Measurements from ENCODE around the gene SLC9A1. TPM values are rescaled to one million over a fixed set of nuclear protein-coding genes. Genes with fewer than 3 reads are reported as not detected.
A peak's percentile ranks its signal among the peaks of the same experiment; 100 is the strongest.
"Not testable (repeated sequence)": the region's sequence is repeated elsewhere in the genome, so short reads cannot be mapped to it uniquely, and the experiment has no call there.

SLC9A1 gene
- polyA plus RNA-seq, 4 donors = 25.2 to 28.9 (median 26.5) TPM

GRCh38 chr1:27135541-27136235, 19.2 kb downstream of the SLC9A1 start:
- no peak for DNase-seq (ENCODE audit: low read depth in 4 of 4, low spot score in 3 of 4)

- no peak for DNase-seq (ENCODE audit: low read depth in 4 of 4, low spot score in 3 of 4)
These were observed 20.9 kb downstream of the SLC9A1 start for GRCh38 chr1:27133991-27134390.

- no peak for DNase-seq (ENCODE audit: low read depth in 4 of 4, low spot score in 3 of 4)
These were observed 21.8 kb downstream of the SLC9A1 start for GRCh38 chr1:27133158-27133557.

DNA sequence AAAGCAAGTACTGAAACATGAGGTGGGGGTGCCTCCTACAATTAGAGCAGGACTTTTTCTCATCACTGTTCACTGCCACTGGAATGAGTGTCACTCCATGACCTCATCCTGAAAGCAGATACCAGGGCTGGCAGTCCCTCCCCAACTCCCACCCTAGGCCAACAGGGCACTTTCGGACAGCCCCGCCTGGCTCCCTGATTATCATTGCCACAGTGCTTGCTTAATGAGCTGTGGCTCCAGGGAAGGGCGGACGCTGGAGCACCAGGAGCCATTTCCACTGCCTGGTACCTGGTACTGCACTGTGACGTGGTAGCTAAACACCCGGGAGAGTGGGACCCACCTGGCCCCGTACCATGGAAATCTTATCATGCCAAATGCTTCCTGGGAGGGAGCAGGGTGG, 22.3 kb downstream of the SLC9A1 start:
- DNase-seq (ENCODE audit: low read depth in 4 of 4, low spot score in 3 of 4) = no peak

DNA sequence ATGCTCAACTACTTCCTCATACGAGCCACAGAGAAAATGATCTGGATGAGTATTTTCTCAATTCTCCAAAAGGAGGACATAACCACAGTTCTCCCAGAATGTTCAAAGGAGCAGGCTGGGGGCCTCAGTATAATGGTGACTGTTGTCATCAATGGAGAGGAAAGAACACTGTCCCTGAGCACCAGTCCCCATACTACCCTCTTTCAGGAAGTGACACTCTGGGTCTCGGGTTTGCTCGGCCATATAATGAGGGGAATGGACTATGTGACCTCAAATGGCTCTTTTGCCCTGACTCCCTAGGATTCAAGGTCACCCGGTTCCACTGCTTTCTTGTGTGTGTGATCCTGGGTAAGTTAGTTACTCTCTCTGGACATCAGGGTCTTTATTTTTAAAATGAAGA, 22.8 kb downstream of the SLC9A1 start:
- no peak for DNase-seq (ENCODE audit: low read depth in 4 of 4, low spot score in 3 of 4)

- DNase-seq (ENCODE audit: low read depth in 4 of 4, low spot score in 3 of 4) = no peak
These were observed 24.1 kb downstream of the SLC9A1 start for GRCh38 chr1:27130798-27131197.

- no peak for DNase-seq (ENCODE audit: low read depth in 4 of 4, low spot score in 3 of 4)
These were observed 25.7 kb downstream of the SLC9A1 start for GRCh38 chr1:27129225-27129624.

DNA sequence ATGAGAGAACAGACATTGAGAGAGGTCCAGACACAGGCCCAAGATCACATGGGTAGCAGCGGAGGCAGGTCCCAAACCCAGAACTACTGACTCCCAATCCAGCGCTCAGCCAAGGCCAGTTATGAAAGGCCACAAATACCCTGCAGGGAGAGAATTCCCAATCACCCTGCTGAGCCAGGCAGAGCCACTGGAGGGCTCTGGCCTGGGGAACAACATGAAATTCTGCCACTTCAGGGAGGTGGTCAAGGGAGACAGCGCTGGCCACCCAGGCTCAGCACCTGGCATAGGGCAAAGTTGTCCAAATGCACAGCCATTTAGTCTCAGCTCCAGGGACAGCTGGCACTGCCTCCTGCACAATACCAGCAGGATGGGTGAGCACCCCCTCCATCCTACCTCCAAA, 27.5 kb downstream of the SLC9A1 start:
- no peak for DNase-seq (ENCODE audit: low read depth in 4 of 4, low spot score in 3 of 4)

DNA sequence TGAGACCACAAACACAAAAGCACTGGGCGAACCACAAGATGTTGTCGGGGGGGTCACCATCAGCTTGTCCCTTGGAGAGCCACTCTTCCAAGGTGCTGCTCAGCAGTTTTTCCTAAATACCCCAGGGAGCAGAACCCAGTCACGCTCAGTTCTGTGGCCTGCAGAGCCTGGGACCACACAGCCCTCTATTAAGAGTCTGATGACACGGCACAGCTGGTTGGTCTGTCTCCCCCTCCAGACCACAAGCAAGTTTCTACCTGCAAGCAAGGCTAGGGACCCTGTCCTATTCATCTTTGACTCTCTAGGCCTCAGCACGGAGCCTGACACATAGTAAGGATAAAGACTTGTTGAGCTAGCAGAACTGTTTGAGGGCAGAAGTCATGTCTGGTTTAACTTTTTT, 28.5 kb downstream of the SLC9A1 start:
- DNase-seq (ENCODE audit: low read depth in 4 of 4, low spot score in 3 of 4) = no peak

DNA sequence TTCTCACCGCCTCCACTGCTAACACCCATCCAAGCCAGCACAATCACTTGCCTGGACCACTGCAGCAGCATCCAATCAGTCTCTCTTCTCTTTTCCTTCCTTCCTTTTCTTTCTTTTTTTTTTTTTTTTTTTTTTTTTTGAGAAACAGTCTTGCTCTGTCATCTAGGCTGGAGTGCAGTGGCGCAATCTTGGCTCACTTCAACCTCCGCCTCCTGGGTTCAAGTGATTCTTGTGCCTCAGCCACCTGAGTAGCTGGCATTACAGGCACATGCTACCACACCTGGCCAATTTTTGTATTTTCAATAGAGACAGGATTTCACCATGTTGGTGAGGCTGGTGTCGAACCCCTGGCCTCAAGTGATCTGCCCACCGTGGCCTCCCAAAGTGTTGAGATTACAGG, 29.8 kb downstream of the SLC9A1 start:
- not testable (repeated sequence) for DNase-seq (ENCODE audit: low read depth in 4 of 4, low spot score in 3 of 4)

DNA sequence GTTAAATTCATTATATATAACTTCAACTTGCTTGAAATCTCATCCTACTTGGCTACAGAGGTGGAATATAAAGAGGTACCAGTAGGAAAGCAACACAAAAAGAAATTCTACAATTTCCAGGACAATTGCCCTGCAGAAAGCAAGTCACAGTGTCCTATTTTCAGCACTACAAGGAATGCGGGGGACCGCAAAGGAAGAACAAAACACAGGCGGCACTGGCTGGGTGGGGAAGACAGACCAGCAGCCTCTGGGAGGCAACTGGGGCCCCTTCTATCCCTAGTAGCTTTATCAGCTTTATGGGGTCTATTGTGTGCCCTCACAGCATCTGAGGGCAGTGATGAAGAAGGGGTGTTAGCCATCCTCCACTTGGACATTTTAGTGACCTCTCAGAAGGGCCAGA, 30.5 kb downstream of the SLC9A1 start:
- no peak for DNase-seq (ENCODE audit: low read depth in 4 of 4, low spot score in 3 of 4)

GRCh38 chr1:27122652-27123051, 32.3 kb downstream of the SLC9A1 start:
- no peak for DNase-seq (ENCODE audit: low read depth in 4 of 4, low spot score in 3 of 4)

- no peak for DNase-seq (ENCODE audit: low read depth in 4 of 4, low spot score in 3 of 4)
These were observed 34.1 kb downstream of the SLC9A1 start for GRCh38 chr1:27120854-27121253.

- DNase-seq (ENCODE audit: low read depth in 4 of 4, low spot score in 3 of 4) = no peak
These were observed 36.6 kb downstream of the SLC9A1 start for GRCh38 chr1:27118440-27118689.

- no peak for DNase-seq (ENCODE audit: low read depth in 4 of 4, low spot score in 3 of 4)
These were observed 37.0 kb downstream of the SLC9A1 start for GRCh38 chr1:27117733-27118439.

DNA sequence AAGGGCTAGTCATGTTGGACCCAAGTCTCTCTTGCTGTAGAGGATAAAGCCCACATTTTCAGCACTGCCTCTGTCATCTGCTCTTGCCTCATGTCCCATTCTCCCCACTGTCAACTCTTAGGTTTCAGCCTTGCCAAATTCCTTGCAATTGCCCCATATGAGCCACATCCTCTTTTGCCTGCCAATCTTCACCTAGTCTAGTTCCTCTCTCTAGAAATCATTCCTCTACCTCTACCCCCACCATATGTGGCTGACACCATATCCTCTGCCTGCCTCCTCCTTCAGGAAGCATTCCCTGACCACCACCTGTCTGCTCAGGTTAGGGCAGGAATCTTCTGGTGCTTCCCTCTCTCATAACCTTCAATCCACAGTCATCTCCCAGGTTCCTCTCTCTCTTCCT, 38.2 kb downstream of the SLC9A1 start:
- no peak for DNase-seq (ENCODE audit: low read depth in 4 of 4, low spot score in 3 of 4)

- DNase-seq (ENCODE audit: low read depth in 4 of 4, low spot score in 3 of 4) = no peak
These were observed 38.7 kb downstream of the SLC9A1 start for GRCh38 chr1:27116232-27116631.

DNA sequence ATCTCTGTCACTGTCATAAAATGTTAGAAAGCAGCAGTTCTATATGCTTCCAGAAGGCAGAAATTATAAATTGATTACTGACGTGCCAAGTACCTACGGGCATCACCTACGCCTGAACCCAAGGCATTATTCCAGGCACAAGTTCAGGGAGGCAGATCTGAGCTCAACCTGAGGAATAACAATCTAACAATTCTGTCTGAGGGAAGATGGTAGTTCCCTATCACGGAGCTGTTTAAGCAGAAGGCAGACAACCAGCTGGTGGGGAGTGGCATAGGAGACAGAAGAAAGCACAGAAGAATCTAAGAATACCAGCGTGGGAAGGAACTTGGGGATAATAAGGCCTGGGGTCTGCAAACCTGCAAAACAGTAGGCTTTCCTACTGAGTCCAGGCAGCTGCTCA, 40.4 kb downstream of the SLC9A1 start:
- DNase-seq (ENCODE audit: low read depth in 4 of 4, low spot score in 3 of 4) = no peak

GRCh38 chr1:27113861-27114260, 41.1 kb downstream of the SLC9A1 start:
- DNase-seq (ENCODE audit: low read depth in 4 of 4, low spot score in 3 of 4) = no peak

DNA sequence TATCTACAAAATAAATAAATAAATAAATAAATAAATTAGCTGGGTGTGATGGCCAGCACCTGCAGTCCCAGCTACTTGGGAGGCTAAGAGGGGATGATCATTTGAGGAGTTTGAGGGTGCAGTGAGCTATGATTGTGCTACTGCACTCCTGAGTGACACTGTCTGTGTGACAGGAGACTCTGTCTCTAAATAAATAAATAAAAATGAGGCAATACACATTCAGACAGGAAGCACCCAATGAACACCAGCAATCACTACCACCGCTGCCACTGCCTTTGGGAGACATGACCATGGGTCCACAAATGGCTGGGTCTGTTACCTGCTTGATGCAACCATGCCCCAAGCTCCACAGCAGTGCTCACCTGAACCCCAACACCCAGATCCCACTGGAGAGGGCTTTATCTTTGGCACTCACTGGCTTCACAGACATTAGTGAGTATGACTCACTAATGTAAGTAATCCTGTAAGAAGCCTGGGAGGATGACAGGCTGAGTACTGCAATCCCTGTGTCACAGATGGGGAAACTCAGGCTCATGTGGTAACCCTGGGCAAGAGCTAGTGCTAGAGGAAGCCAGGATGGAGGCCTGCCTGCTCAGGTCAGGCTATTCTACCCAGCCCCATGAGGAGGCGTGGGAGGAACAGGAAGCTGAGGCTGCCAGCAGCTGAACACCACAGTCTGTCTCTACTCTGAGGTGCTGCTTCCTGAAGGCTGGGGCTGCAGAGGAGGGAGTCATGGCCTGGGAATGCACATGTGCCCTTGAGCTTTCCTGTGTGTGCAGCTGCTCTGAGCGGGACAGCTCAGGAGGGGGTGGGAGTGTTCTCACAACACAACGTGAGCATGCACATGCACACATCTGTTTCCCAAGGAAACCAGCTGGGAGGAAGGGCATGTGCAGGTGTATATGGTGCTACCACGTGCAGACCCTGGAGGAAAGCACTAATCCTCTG, 43.0 kb downstream of the SLC9A1 start:
- peak in 2 of 4 donors; percentile 50 to 55 for DNase-seq (ENCODE audit: low read depth in 4 of 4, low spot score in 3 of 4)

DNA sequence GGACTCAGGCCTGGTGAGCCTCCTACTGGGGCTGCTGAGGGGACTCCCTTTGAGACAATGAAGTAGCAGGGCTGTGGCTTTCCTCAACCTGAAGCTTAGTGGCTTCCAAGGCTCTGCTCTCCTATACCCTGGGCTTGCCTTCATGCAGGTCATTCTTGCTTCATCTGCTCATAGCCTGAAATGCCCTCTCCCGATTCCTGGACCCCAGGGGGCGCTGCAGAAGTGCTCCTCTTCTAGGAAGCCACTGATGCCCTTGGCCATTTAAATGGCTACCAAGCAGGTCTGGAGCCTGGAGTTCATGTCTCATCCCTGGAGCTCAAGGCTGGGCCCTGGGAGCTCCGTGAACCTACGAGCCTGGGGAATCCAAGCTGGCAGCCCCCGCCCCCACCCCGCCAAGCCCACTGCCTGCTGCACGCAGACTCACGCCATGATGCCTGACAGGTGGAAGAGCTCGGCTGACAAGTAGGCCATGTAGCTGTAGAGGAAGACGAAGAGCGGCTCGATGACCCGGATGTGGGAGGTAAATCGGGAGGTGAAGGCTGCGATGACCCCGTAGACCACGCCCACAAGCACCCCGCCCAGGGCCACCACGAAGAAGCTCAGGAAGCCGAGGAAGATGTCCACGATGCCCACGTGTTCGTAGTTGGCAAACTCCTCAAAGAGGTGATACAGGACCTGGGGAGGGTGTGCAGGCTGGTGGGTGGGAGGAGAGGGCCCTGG, 45.7 kb downstream of the SLC9A1 start:
- DNase-seq (ENCODE audit: low read depth in 4 of 4, low spot score in 3 of 4) = no peak
